ENCODE results near the gene CYTH2.

CYTH2 gene

DNA sequence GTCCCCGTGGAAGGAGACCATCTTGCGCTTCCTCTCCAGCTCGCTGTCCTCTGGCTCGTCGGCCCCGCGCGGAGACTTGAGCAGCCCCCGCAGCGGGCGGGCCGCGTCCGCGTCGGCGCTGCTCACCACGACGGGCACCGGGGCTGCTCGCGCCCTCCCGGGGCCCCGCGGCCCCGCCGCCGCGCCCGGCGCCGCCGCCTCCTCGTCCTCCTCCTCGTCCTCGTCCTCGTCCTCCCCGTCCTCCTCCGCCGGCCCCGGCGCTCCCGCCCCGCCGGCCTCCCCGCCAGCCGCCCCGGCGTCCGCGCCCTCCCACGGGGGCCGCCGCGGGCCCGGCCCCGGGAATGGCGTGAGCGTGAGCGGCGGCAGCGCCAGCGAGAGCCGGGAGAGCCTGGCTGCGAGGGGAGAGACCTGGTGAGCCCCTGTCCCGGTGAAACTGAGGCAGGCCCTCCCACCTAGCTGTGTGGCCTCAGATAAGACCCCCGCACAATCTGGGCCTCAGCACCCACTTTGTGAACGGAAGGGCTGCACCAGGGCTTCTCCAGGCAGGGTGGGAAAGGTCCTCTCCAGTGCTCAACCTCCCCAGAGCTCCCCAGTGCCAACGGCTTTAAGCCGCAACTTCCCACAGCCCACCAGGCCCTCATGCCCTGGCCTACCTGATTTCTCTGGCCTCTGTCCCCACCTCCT, 24.7 kb downstream of the CYTH2 start:
- DNase-seq (ENCODE audit: low spot score): no peak

- DNase-seq (ENCODE audit: low spot score): no peak
Observed at GRCh38 chr19:48495396-48495795, 26.2 kb downstream of the CYTH2 start.

GRCh38 chr19:48496959-48497727, 28.0 kb downstream of the CYTH2 start:
- no peak for DNase-seq (ENCODE audit: low spot score)

GRCh38 chr19:48497728-48498594, 28.8 kb downstream of the CYTH2 start:
- DNase-seq (ENCODE audit: low spot score): peak; percentile 35

DNA sequence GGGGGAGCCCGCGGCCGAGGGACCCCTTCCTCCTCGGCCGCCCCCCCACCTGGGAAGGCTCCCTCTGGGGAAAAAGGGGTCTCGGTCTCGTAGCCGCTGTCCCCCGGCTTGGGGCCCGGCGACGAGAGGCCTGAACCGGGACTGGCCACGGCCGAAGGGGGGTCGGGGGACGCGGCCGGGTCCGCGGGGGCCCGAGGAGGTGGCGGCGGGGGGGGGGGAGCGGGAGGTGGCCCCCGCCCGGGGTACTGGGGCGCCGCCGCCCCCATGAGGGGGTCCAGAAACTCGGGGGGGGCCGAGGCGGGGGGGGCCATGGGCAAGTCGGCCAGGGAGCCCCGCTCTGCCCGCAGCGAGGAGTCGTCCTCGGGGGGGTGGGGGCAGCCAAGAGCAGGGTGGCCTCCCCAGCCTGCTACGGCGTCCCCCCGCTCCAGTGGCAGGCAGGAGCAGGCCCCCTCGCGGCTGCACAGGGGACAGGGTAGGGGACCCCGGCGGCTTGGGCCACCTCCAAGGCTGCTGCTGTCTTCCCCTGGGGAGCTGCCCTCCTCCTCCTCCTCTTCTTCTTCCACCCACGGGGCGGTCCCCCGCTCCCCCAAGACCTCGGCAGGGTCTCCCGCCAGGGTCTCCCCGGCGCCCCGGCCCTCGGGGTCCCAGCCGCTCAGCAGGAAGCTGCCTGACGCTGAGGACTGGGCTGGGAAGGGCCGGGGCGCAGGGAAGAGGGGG, 29.6 kb downstream of the CYTH2 start:
- DNase-seq (ENCODE audit: low spot score): no peak

DNA sequence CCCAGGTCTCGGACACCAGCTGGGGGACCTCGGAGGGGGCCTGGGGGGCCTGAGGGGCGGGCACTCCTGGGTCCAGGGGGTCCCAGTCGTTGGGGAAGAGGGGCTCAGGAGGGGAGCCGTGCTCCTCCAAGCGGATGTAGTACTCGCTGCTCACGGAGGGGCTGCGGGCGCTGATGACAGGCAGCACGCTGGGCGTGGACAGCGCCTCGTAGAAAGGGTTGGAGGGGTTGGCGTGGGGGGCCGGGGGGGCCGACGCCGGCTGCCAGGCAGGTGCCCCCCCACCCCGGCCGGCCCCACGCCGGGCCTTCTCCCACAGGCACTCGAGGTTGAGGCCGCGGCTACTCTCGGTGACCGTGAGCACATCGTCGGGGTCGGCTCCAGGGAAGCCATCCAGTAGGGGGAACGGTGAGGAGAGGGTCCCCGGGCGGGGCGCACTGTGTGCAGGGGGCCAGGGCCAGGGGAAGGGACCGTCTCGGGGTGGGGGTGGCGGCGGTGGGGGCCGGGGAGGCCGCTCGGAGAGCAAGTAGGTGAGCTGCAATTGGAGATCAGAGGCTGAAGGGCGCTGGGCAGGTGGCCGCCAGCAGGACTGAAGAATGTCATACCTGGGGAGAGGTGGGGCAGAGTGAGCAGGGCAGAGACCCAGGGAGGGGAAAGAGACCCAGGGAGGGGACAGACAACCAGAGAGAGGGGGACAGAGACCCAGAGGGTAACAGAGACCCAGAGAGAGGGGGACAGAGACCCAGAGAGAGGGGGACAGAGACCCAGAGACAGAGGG, 30.3 kb downstream of the CYTH2 start:
- peak; percentile 45 for DNase-seq (ENCODE audit: low spot score)

- DNase-seq (ENCODE audit: low spot score): no peak
Observed at GRCh38 chr19:48500830-48501493, 31.8 kb downstream of the CYTH2 start.

DNA sequence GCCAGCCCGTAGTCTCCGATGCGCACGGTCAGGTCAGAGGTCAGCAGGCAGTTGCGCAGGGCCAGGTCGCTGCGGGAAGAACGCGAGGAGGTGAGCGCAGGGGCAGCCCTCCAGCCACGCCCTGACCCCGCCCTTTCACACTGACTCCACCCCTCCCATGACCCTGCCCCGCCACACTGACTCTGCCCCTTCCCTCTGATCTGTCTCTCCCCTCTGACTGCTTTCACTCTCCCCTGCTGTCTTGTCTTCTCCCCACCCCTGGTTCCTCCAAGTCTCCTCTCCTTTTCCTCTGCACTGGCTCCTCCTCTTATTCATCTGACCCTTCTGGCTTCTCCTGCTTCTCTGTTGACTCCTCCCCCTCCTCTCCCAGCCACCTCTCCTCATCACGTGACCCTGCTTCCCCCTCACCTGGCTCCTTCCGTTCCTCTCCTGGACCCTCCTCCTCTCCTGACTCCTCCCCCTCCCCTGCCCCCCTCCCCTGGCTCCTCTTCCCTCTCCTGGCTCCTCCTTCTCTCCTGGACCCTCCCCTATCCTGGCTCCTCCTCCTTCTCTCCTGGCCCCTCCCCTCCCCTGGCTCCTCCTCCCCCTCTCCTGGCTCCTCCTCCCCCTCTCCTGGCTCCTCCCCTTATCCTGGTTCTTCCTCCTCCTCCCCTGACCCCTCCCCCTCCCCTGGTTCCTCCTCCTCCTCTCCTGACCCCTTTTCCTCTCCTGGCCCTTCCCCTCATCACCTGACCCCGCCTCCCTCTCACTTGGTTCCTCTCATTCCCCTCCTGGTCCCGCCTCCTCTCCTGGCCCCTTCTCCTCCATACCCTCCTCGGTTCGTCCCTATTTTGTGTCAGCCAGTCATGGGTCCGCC, 32.6 kb downstream of the CYTH2 start:
- peak; percentile 96 for DNase-seq (ENCODE audit: low spot score)

- DNase-seq (ENCODE audit: low spot score): no peak
Observed at GRCh38 chr19:48502350-48503018, 33.3 kb downstream of the CYTH2 start.

GRCh38 chr19:48506138-48506733, 37.1 kb downstream of the CYTH2 start:
- DNase-seq (ENCODE audit: low spot score): no peak

GRCh38 chr19:48507911-48508439, 38.8 kb downstream of the CYTH2 start:
- DNase-seq (ENCODE audit: low spot score): no peak

DNA sequence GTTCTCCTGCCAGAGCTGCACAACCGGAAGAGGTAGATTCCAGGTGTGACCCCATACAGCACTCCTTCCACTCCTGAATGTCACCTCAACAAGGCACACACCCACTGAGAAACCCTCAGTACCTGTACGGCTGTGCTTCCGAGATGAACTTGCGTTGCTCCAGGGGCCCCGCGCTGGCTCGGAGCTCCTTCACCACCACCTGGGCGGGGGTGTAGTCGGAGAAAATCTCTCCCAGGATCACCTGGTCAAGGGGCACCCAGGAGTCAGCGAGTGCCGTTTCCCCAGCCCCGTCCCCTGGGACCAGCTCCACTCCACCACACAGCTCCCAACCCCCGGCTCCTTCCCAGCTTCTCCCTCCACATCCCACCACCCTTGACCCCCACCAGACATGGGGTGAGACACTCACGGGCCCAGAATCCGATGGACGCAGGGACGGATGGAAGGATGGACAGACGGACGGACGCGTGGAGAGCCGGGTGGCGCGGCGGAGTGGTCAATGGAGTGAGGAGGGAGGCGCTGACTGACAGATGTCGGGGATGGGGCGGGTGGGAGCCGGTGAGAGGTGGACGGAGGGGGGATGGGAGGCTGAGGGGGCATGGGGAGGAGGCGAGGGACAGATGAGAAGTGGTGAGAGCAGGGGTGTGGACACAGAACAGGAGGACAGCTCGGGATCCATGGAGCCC, 39.7 kb downstream of the CYTH2 start:
- DNase-seq (ENCODE audit: low spot score): no peak

GRCh38 chr19:48509467-48510194, 40.5 kb downstream of the CYTH2 start:
- DNase-seq (ENCODE audit: low spot score): no peak

DNA sequence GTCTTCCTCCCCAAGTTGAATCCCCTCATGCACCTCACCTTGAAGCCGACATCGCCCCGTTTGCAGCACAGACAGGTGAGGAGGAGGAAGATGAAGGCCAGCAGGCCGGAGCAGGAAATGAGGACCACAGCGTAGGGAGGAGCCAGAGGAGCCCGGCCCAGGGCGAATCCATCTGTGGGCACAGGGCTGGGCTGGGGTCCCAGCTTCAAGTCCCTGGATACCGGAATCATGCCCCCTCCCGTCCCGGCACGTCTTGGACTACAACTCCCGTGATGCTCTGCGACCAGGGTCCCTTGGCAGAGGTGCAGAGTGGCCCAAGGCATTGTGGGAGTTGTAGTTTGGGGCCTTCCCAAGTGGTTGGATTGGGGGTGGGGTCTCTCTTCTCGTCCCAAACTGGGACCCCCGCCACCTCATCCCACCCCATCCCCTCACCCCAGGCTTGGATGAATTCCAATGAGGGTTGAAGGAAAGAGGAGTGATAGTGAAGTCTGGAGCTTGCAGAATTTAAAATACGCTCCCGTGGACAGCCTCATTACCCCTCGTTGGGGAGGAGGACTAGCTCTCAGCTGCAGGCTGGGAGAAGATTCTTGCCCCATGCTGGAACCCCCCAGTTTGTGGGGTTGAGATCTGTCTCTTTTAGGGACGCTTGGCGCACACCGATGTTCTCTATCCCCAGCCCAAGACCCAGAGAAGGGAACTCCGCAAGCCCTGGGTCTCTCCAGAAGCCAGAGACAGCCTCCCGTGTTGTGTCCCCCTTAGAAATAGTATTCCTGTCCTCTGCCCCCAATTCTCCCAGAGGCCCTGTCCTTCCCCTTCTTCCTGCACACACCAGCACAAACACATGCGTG, 41.5 kb downstream of the CYTH2 start:
- peak; percentile 85 for DNase-seq (ENCODE audit: low spot score)

GRCh38 chr19:48511321-48511731, 42.2 kb downstream of the CYTH2 start:
- DNase-seq (ENCODE audit: low spot score): peak; percentile 70
